GM18511 (cell line): ENCODE measurements around the gene IFIT5.
"Not testable (repeated sequence)": the region's sequence is repeated elsewhere in the genome, so short reads cannot be mapped to it uniquely, and the experiment has no call there.

Source experiments
- ATAC-seq: cut with Tn5 transposase; IDR thresholded peaks from one replicate; pipeline ENCODE4 v1.9.1; 2021; ENCODE audit warnings: mild to moderate bottlenecking, moderate library complexity; ENCODE audit not compliant: unreplicated experiment

IFIT5 gene

GRCh38 chr10:89414146-89414878, at the start of gene IFIT5:
IFIT5 (plus strand) TSS chr10:89414568; CDS start chr10:89414799, 231 bp downstream.
- peak; percentile 84 for ATAC-seq

- peak; percentile 79 for ATAC-seq
Observed at GRCh38 chr10:89367529-89367928, 46.8 kb upstream of the IFIT5 start.

- no peak for ATAC-seq
Observed at GRCh38 chr10:89368129-89368528, 46.2 kb upstream of the IFIT5 start.

GRCh38 chr10:89369156-89370105, 44.9 kb upstream of the IFIT5 start:
- no peak for ATAC-seq

GRCh38 chr10:89371079-89371478, 43.3 kb upstream of the IFIT5 start:
- no peak for ATAC-seq

- ATAC-seq = no peak
Observed at GRCh38 chr10:89371987-89372386, 42.4 kb upstream of the IFIT5 start.

GRCh38 chr10:89373916-89374711, 40.3 kb upstream of the IFIT5 start:
- ATAC-seq = no peak

GRCh38 chr10:89374713-89375141, 39.6 kb upstream of the IFIT5 start:
- ATAC-seq = no peak

GRCh38 chr10:89377705-89378637, 36.4 kb upstream of the IFIT5 start, which contains the start of gene IFIT1B:
IFIT1B (plus strand) TSS chr10:89378056; CDS start chr10:89378136, 80 bp downstream.
- no peak for ATAC-seq

GRCh38 chr10:89379103-89379502, 35.3 kb upstream of the IFIT5 start:
- no peak for ATAC-seq

- no peak for ATAC-seq
Observed at GRCh38 chr10:89382757-89383156, 31.6 kb upstream of the IFIT5 start.

GRCh38 chr10:89384474-89385340, 29.7 kb upstream of the IFIT5 start:
- ATAC-seq = no peak

GRCh38 chr10:89388806-89389205, 25.6 kb upstream of the IFIT5 start:
- ATAC-seq = no peak

GRCh38 chr10:89389254-89389653, 25.1 kb upstream of the IFIT5 start:
- no peak for ATAC-seq

GRCh38 chr10:89390476-89391225, 23.7 kb upstream of the IFIT5 start:
- no peak for ATAC-seq

- not testable (repeated sequence) for ATAC-seq
Observed at GRCh38 chr10:89391226-89391576, 23.2 kb upstream of the IFIT5 start.

GRCh38 chr10:89391907-89392756, 22.2 kb upstream of the IFIT5 start, which contains the start of gene IFIT1:
IFIT1 (plus strand) TSS chr10:89392623; CDS start chr10:89392713, 90 bp downstream.
- peak; percentile 88 for ATAC-seq
